ENCODE results near the gene CDH4.

DNA sequence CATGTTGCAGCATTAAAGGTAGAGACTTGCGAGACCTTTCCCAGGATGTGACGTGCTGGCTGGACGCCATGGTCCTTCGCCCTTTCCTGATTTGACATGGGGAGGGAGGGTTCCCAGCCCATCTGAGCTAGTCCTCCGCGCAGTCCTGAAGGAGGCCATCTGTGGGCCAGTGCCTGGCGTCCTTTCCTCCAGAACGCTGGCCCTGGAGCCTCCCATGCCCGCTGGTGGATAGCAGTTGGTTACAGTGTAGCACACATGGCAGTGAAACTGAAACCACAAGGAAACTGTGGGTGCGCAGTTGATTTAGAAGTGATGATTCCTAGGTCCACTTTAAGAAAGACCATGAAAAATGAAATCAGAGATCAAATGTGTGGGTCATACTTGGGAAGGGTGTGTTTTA is 193.7 kb downstream of the CDH4 start:
- TF ChIP-seq, protein P1, sequence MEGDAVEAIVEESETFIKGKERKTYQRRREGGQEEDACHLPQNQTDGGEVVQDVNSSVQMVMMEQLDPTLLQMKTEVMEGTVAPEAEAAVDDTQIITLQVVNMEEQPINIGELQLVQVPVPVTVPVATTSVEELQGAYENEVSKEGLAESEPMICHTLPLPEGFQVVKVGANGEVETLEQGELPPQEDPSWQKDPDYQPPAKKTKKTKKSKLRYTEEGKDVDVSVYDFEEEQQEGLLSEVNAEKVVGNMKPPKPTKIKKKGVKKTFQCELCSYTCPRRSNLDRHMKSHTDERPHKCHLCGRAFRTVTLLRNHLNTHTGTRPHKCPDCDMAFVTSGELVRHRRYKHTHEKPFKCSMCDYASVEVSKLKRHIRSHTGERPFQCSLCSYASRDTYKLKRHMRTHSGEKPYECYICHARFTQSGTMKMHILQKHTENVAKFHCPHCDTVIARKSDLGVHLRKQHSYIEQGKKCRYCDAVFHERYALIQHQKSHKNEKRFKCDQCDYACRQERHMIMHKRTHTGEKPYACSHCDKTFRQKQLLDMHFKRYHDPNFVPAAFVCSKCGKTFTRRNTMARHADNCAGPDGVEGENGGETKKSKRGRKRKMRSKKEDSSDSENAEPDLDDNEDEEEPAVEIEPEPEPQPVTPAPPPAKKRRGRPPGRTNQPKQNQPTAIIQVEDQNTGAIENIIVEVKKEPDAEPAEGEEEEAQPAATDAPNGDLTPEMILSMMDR (optimal IDR thresholded peaks at IDR 0.05 in 1 of 3, IDR thresholded peaks at IDR 0.05 in 1 of 3, conservative IDR thresholded peaks at IDR 0.05 in 1 of 3; ENCODE audit: extremely low read depth in 1 of 3, insufficient read depth in 2 of 3, low read length in 3 of 3): no peak
- TF ChIP-seq EZH2 (IDR thresholded peaks at IDR 0.05; ENCODE audit: low read length): no peak

Data from keratinocyte (primary cell).